Globus pallidus (tissue), 1 donor: ENCODE results near the gene TMEM79.

Source experiments
- DNase-seq: peaks from one replicate; pipeline ENCODE4 v3.0.0-alpha.2; 2015; ENCODE audit warnings: low spot score

The TMEM79 gene

DNA sequence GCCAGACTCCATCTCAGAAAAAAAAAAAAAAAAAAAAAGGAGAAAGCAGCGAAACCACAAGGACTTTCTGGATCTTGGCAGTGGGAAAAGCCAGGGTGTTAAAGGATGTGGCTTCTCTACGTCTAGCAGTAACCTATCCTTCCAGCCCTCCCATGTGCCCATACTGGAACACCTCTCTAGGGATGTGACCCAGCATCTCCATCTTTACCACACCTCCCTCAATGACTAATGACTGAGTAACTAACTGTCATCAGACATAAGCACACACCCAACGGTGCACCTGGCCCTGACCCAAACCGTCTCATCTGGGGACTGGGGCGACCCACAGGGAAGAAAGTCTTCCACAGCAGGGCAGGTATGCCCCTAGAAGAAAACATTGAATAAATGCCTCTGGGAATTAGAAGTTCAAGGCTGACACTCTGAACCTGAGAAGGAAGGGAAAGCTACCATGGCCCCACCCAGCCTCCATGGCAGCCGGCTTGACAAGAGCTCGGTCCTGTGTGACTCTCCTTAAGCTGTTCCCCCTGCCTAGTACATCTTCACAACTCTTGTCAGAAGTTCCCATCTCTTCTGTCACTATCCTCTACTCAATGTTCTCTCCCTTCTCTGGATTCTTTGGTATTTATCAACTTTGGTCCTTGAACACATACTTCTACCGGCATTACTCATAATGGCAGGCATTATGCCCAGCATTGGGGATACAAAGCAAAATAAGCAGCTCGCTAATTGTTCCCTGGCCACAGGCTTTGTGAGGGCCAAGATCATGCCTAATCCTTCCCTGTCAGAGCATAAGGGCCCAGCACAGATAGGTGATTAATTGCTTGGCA is 21.5 kb upstream of the TMEM79 start:
- DNase-seq = no peak

DNA sequence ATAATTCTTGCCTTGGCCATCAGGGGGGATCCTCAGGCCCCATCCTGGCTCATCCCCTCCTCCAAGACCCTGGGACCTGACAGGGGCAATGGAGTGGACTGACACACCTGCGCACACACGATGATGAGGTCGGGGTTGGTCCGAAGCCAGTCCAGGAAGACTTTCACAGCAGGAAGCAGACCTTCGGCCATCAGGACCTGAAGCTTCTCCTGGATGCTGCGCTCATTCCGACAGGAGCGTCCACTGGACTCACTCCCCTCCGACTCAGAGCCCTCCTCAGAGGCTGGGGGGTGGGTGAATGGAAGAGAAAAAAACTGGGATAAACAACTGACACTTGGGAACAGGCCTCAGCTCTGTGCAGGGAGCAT is 20.9 kb upstream of the TMEM79 start:
- DNase-seq = no peak

DNA sequence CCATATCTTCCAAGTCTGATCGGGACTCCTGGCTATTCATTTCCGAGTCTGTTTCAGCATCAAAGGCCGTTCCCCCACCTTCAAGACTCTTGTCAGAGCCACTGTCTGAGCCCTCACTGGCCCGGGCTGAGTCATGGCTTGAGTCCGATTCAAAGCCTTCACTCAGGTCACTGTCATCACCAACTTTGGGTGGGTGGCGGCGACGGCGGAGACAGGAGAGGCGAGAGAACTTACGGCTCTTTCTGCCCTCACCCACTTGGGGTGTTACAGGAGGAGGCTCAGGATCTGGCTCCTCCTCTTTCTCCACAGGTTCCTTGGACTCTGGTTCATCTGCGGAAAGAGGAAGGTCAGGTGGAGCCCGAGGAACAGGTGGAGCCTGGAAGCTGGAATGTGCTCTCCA is 18.1 kb upstream of the TMEM79 start:
- DNase-seq = no peak

DNA sequence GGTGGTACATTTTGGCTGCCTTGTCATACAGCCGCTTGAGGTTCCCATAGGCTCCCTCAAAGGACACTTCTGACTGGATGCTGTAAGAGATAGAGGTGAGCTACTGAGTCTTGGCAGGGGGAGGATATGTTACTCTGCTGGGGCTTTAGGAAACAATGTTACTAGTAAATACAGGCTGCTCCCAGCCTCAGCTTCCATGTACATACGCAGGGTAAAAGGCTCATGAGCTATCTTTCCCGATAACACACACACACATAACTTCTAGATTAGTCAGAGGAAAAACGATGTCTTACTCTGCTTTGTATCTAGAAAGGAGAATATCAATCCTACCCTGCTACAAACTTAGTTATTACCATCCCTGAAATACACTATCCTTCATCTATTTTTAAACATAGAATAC is 15.8 kb upstream of the TMEM79 start:
- DNase-seq = no peak

DNA sequence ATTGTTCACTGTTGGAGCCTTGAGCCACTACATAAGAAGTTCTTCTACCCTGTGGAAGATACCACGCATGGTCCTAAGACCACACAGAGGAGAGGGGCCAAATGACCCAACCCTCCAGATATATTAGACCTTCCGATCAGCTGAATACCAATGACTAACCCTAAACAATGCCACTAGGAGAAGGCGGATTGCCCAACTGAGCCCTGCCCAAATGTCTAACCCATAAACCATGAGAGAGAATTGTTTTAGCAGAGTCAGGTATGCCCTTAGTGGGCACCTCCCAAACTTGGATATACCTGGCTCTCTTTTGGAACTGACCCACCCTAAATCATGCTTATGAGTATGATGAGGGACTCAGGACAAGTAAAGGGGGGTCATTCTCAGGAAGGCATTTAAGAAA is 13.8 kb upstream of the TMEM79 start:
- DNase-seq = no peak

DNA sequence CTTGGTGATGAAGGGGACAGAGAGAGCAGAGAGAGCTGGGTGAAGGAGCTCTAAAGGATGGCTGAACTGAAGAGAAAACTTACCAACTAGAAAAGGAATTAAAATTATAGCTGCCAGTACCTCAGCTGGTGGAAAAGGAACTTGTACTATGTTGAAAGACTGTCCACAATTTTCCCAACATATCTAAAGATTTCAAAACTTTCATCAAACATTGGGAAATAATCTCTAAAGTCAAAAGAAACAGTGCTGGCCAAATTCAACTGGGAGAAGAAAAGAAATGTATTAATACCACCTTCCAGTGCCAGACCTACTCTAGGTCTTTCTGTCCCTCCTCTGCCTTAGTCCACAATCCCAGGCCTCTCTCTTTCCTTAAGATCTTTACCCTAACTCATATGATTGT is 7.6 kb upstream of the TMEM79 start:
- no peak for DNase-seq

DNA sequence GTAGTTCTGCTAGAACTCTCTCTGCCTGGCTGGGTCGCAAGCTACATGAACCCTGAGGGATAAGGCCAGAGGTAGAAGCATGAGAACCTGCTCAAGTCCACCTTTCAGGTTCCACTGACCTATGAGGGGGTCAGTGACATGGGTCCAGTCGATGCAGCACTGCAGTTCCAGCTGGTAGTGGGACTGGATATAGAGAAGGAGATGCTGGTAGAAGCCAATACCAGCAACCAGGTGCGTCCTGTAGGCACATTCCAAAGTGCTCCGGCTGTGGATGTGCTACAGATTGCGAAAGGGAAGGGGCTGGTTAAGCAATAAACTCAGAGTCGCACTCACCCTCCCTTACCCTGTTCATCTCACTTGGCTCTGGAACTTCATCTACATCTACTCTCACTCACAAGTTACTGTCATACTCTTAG is 7.2 kb upstream of the TMEM79 start:
- no peak for DNase-seq

DNA sequence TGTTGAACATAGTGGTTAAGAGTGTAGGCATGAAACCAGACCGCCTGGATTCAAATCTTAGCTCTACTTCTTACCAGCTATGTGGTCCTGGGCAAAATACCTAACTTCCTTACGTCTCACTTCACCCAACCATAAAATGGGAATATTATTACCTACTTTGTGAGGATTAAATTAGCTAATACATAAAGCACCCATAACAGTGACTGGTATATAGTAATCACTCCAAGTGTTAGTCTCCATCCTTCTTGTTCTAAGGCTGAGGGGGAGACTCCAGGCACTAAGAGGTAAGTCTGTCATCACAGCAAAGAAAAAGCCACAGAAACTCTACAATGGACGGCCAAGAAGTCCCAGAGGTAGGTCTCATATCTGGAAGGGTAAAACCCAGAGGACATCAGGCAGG is 4.3 kb upstream of the TMEM79 start:
- DNase-seq = no peak

DNA sequence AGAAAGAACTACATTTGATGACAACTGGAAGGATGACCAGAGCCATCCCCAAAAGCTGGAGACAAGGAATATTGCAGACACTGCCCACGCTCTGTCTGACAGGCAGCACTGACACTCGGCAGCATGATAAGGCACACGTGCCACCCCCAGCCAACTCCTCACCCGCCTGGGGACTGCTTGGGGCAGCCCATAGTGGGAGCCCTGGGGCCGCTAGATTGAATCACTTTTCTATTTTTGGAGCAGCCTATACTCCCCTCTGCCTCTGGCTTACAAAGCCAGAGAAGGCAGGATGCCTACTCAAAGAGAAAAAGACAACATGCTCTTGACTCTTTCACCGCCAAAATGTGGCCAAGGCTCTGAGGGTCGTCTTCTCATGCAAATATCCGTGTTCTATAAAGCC is 2.8 kb upstream of the TMEM79 start:
- no peak for DNase-seq

DNA sequence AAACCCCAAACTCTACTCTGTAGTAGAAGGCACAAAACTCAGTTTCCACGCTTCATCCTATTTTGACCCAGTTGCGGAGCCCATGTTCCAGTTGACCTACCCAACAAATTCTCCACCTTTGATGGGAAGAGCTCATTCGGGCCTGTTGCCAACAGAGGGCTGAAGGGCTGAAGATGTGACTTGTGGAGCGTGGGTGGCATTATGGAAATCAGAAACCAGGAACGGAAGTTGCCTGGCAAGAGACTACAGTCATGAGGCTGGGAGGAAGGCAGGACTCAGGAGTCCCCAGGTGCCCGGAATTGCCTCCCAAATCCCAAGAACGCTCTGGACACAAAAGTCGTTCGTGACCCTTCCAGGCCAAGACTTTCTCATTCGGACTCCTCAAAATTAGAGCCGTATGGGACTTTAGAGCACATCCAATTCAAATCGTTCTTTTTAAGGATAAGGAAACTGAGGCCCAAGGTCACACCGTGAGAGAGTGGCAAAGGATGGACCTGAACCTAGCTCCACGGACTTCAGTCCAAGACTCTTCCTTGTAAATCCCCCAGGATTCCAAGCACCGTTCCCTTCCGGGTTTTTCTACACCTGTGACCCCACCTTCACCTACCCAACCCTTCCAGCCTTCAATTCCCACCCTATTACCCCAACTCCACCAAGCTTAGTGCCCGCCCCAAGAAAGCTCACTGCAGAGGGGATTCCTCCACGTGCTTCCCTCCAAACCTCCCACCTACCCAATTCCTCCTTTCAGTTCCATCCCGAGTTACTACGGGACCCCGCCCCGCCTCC is 2.2 kb upstream of the TMEM79 start:
- DNase-seq = no peak

DNA sequence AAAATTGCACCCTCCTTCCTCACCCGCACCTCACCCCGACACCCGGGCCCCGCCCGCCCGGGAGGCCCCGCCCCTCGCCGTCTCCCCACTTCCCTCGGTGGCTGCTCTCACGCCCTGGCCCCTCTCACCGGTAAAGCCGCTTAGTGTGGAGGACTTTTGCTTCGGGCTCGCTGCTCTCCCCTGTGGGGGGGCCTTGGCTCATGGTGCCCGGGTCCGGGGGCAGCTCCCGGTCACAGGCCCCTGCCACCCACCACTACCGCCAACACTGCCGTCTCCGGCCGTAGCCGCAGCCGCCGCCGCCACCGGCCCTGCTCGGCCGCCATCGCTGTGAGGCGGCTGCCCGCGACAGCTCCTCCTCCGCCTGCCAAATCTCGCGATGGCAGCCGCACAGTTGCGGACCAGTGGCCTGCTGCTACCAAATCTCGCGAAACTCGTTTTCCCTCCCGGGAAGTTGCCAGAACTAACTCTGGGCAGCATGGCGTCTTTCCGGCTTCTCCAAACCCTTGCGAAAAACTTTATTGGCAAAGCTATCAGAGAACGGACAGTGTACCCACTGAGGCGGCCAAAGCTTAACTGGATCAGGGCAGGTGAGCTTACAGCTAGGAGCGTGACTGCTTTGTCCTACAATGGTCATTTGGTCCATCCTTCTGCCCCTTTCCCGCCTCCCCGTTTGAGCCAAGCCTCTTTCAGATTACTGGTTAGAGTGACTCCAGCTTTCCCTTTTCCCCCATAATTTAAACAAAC is 1.5 kb upstream of the TMEM79 start, which contains the start of gene SMG5:
Gene SMG5, minus strand, starts transcription at position 347 of the 744 bp plus-strand sequence. Its CDS starts 145 bp downstream, at position 202.
- peak; percentile 95 for DNase-seq

DNA sequence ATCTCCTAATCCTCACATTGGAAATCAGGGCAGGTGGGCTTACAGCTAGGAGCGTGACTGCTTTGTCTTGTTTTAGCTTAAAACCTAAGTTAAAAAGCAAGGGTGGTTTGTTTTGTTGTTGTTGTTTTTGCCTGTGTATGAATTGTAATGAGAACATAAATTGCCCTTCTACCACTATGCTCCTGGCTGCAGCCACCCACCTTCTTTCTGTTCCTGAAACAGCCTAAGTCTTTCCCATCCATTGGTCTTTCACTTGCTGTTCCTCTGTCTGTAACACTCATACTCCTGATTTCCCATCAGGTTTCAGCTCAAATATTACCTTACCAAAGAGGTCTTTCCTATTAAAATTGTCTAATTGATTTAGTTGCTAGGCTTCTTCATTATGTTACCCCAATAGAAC is 604 bp upstream of the TMEM79 start:
- DNase-seq = no peak

DNA sequence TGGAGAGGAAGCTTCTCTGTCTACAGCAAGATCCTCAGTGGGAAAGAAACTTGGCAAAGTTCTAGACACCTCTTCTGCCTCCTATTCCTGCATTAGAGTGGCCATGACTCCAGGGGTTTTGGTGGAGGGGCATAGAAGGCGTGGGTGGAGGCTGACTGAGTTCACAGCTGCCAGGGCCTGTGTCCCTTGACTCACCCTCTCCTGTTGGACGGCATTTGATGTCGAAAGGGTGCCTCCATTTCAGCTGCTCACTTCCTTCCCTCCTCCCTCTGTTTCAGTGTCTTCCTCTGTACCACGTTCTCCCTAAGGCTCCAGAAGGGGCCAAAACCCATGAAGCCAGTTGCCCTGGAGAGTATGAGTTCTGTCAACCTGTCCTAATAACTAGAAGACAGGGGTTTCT is 632 bp downstream of the TMEM79 start:
- no peak for DNase-seq

DNA sequence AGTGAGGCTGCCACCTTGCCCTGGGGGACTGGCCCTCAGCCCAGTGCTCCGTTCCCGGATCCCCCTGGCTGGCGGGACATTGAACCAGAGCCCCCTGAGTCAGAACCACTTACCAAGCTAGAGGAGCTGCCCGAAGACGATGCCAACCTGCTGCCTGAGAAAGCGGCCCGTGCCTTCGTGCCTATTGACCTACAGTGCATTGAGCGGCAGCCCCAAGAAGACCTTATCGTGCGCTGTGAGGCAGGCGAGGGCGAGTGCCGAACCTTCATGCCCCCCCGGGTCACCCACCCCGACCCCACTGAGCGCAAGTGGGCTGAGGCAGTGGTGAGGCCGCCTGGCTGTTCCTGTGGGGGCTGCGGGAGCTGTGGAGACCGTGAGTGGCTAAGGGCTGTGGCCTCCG is 1.3 kb downstream of the TMEM79 start:
- DNase-seq = no peak

DNA sequence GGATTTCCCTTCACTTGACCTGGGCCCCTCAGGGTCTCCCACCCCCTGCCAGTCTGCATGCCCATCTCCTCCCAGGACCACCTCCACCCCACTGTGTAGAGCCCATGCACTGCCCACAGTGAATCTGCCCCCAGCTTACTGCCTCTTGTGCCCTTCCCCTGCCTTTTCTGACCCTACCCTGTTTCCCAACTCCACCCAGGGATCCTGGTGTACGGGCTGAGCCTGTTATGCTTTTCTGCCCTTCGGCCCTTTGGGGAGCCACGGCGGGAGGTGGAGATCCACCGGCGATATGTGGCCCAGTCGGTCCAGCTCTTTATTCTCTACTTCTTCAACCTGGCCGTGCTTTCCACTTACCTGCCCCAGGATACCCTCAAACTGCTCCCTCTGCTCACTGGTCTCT is 1.9 kb downstream of the TMEM79 start:
- no peak for DNase-seq

DNA sequence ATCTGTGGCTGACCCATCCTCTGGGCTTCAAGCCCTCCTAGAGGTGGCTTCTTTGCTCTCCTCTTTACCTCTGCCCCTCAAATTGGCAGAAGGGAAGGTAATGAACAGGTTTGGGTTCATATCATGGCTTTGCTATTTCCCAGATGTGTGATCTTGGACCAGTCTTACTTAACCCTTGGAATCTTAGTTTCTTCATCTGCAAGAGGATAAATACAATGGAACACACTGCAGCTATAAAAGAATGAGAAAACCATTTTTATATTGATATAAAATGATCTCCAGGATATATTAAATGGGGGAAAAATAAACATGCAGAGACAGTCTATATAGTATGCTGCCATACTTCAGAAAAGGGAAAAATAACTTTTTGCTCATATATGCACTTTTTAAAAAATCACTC is 5.7 kb downstream of the TMEM79 start:
- DNase-seq = no peak

DNA sequence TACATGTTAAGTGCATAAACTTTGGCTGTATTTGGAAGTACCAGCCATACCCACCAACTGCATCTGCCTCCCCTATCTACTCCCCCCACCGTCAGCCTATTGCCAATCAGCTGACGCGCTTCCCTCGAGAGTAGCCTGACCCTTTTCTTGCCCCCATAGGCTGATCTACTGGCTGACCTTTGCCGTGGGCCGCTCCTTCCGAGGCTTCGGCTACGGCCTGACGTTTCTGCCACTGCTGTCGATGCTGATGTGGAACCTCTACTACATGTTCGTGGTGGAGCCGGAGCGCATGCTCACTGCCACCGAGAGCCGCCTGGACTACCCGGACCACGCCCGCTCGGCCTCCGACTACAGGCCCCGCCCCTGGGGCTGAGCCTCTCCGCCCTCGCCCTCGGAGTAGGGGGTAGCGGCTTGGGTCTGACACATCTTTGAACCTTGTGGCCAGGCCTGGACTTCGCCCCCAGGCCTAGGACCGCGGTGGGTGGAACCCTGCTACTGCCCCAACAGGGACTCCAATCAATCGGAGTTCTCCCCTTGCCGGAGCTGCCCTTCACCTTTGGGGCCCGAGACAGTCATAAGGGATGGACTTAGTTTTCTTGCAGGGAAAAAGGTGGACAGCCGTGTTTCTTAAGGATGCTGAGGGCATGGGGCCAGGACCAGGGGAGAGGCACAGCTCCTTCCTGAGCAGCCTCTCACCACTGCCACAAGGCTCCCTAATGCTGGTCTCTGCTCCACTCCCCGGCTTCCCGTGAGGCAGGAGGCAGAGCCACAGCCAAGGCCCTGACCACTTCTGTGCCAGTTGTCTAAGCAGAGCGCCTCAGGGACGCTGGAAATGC is 7.3 kb downstream of the TMEM79 start:
- DNase-seq = peak; percentile 86

DNA sequence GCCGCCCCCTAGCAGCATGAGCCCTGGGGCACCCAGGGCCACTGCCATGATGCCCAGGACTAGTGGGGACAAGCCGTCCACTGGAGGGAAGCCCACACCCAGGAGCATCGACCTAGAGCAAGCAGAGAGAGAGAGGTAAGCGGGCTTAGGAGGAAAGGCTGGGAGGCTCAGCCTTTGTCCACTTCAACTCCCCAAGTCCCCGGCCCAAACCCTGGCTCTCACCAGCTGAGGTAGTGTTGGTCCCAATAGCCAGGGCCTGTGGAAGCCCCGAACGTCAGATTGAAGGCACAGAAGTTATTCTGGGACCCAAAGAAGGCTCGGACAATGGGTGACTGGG is 8.9 kb downstream of the TMEM79 start:
- no peak for DNase-seq

DNA sequence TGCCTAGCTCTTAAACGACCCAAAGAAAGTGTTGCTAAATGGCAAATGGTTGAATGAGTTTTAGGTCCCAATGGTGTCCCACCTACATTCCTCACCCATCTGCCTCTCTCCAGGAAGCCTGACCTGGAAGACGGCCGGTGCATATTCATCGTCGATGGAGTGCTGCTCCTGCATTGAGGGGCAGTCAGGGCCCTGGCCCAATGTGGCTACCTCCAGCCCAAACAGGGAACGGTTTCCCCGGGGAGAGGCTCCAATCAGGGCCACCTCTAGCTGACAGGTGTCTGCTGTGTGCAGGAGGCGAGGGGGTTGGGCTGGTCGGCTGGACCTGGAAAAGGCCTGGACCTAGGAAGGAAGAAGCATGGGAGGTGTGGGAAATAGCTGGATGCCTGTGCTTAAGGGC is 9.8 kb downstream of the TMEM79 start:
- DNase-seq = no peak

DNA sequence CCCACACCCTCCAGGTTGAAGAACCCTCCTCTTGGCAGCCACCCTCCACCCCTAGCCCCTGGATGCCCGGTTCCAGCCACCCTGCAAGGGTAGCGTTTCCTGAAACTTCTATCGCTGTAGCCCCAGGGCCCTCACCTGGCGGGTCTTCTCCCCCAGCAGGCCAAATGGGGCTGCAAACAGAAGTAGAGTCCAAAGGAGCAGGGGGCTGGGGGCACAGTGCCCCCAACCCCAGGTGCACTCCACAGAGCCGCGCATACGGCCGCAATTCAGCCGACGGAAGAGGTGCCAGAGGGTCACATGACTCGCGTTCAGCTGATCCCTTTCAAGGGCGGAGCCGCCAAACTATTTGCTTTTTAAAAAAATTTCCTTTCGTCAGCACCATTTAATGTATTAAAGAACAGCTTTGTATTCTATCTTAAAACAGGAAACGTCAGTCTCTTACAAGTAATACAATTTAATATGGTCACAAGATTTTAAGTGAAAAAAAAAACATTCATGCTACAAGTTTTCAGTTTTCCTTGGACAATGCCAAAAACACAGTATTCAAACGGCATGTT is 11.3 kb downstream of the TMEM79 start, which contains the start of gene GLMP:
Gene GLMP, minus strand, starts transcription at position 289 of the 557 bp plus-strand sequence. Its CDS starts 34 bp downstream, at position 255.
- DNase-seq = peak; percentile 69

DNA sequence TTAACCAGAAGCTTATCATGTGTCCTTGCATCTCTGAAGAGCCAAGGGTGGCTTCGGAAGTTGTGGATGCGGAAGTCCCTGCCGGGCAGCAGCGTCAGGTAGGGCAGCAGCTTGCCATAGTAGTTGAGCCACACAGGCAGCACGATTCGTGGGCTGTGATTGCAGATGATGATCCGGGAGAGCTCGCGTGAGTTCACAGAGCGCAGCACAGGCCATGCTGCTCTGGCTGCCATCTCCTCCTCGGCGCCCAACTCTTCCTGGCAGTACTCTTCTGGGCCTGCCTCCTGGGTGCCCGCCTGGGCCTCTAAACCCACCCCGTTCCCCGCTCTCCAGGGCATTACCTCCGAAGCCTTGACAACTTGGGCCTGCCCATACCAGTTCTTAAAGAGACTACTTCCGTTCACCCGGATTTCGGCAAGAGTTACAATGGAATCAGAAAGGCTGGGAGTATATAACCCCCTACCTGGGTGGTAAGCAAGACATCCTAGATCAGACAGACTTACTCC is 14.8 kb downstream of the TMEM79 start, which contains the start of gene VHLL:
Gene VHLL, minus strand, starts transcription at position 456 of the 506 bp plus-strand sequence. Its CDS starts 118 bp downstream, at position 338.
- no peak for DNase-seq
